WTC11 (cell line): ENCODE data around the gene MGST3.

Experiments
- ETV6 ChIP-seq: sonication (generic); formaldehyde crosslinking; IDR thresholded peaks from 2 replicates; pipeline ENCODE4 v1.8.1; 2022; ENCODE audit warnings: mild to moderate bottlenecking, missing genetic modification reagents
- JUN ChIP-seq: sonication (generic); formaldehyde crosslinking; IDR thresholded peaks from 2 replicates; pipeline ENCODE4 v1.8.0; 2023; ENCODE audit warnings: mild to moderate bottlenecking, missing genetic modification reagents
- NR3C1 ChIP-seq: sonication (generic); formaldehyde crosslinking; conservative IDR thresholded peaks from 2 replicates; pipeline ENCODE4 v1.8.1; 2023; ENCODE audit warnings: low read depth, mild to moderate bottlenecking, missing genetic modification reagents
- TF ChIP-seq, protein P1 (sequence below): fragments of 200-600 bp; IDR thresholded peaks from 2 replicates; pipeline ENCODE4 v1.8.0; 2022; ENCODE audit warnings: antibody characterized with exemption
- TF ChIP-seq, protein P2 (sequence below): sonication (generic); formaldehyde crosslinking; conservative IDR thresholded peaks from 2 replicates; pipeline ENCODE4 v1.8.1; 2022; ENCODE audit warnings: mild to moderate bottlenecking, missing genetic modification reagents

GRCh38 chr1:165631342-165632151 is 513 bp downstream of the MGST3 start:
- TF ChIP-seq, protein P1, sequence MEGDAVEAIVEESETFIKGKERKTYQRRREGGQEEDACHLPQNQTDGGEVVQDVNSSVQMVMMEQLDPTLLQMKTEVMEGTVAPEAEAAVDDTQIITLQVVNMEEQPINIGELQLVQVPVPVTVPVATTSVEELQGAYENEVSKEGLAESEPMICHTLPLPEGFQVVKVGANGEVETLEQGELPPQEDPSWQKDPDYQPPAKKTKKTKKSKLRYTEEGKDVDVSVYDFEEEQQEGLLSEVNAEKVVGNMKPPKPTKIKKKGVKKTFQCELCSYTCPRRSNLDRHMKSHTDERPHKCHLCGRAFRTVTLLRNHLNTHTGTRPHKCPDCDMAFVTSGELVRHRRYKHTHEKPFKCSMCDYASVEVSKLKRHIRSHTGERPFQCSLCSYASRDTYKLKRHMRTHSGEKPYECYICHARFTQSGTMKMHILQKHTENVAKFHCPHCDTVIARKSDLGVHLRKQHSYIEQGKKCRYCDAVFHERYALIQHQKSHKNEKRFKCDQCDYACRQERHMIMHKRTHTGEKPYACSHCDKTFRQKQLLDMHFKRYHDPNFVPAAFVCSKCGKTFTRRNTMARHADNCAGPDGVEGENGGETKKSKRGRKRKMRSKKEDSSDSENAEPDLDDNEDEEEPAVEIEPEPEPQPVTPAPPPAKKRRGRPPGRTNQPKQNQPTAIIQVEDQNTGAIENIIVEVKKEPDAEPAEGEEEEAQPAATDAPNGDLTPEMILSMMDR: no peak
- TF ChIP-seq, protein P2, sequence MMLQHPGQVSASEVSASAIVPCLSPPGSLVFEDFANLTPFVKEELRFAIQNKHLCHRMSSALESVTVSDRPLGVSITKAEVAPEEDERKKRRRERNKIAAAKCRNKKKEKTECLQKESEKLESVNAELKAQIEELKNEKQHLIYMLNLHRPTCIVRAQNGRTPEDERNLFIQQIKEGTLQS: no peak
- TF ChIP-seq ETV6 (CRISPR knock-in tag) (no peak), JUN (CRISPR knock-in tag) (no peak), NR3C1 (CRISPR knock-in tag) (no peak)
